ENCODE measurements around the gene GANC.
"Not testable (repeated sequence)": the region's sequence is repeated elsewhere in the genome, so short reads cannot be mapped to it uniquely, and the experiment has no call there.

Gene GANC

GRCh38 chr15:42282926-42283325, 9.9 kb downstream of the GANC start:
- DNase-seq (ENCODE audit: low spot score), result no peak

GRCh38 chr15:42283671-42284070, 10.7 kb downstream of the GANC start:
- no peak for DNase-seq (ENCODE audit: low spot score)

DNA sequence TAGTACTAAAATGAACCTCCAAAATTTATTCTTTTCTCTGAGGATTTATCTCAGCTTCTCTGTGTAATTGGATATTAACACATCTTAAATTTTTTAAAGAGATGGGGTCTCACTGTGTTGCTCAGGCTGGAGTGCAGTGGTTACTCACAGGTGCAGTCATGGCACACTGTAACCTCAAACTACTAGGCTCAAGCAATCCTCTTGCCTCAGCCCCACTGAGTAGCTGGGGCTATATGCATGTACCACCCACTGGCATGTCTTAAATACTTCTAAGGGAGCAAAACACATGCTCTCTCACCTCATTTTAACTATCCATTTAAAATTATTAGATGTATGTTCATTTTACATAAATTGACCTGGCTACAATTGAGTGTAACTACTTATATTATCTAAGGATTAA, 11.6 kb downstream of the GANC start:
- no peak for DNase-seq (ENCODE audit: low spot score)

- DNase-seq (ENCODE audit: low spot score), result no peak
These were observed 12.0 kb downstream of the GANC start for GRCh38 chr15:42285034-42285433.

DNA sequence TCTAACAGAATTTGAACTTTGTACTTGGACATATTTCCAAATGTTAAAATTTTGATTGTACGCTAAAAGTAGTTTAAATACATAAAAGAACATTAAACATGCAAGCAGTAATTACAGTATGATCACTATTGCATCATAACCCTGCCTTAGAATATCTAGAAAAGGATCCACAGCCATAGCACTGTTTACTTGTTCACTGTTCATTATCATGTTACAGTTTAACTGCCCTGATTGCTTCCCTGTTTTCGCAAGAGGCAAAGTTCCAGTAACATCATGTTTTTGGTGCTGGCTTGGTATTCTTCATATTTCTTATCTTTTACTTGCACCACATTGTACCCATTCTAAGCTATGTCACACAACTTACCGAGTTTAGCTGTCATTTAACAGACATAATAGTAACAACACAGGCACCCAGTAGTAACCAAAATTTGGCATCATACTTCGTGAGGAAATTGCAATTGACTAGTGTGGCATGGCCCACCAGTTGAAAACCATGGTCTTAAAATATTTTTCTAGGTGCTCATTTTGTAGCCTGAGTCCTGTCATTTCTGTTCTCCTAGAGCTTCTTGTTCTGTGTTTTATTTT, 13.5 kb downstream of the GANC start:
- DNase-seq (ENCODE audit: low spot score), result no peak

DNA sequence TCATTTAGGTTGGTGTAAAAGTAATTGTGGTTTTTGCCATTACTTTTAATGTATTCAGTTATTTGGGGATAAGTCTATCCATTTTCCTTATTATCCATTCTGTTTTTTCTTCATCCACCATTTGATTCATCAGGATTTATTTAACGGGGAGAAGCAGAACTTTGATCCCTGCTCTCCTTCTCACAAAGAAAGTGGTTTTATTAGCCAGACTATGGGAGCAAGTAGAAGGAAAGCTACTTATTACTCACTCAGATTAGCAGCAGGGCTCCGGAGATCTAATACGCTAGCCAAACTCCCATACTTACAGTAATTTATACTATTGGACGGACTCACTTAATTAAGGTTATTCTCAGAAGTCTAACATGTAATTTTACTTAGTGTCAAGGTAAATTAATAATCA, 14.9 kb downstream of the GANC start:
- no peak for DNase-seq (ENCODE audit: low spot score)

DNA sequence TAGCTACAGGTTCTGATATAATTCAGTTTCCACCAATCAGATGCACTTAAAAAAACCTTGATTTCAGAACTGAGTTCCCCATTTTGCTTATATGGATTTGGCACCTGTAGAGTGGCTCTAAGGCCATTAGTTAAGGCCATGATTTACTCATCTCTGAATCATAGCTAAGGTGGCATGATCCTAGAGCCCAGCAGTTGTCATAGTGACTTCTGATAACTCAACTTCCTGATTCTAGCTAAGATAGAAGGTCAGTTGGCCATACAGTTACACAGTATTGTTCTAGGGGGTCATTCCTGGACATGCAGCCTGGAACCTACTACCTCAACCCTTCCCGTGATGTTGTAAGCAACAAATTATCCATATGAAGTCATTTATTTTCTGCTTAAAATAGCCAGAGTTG, 16.2 kb downstream of the GANC start:
- DNase-seq (ENCODE audit: low spot score), result no peak

GRCh38 chr15:42301004-42301403, 28.0 kb downstream of the GANC start:
- DNase-seq (ENCODE audit: low spot score), result not testable (repeated sequence)

DNA sequence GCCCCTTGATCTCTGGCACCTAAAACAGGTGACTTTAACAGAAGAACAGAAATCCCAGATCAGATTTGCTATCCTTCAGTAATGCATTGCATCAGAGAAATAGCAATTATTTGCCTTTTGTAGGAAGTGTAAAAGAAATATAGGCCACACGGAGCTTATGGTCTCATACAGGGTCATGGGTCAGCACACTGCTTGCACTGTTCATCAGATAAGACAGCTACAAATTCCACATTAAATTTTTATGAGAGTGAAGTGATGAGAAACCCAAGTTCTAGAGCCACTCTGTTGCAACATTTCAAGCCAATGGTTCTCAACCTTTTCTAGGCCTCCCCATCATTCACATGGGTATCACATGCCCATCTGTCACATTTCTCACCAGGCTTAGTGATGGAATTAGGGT, 33.7 kb downstream of the GANC start:
- DNase-seq (ENCODE audit: low spot score), result no peak

GRCh38 chr15:42313463-42313862, 40.5 kb downstream of the GANC start:
- DNase-seq (ENCODE audit: low spot score), result no peak

- no peak for DNase-seq (ENCODE audit: low spot score)
These were observed 41.8 kb downstream of the GANC start for GRCh38 chr15:42314818-42315217.

DNA sequence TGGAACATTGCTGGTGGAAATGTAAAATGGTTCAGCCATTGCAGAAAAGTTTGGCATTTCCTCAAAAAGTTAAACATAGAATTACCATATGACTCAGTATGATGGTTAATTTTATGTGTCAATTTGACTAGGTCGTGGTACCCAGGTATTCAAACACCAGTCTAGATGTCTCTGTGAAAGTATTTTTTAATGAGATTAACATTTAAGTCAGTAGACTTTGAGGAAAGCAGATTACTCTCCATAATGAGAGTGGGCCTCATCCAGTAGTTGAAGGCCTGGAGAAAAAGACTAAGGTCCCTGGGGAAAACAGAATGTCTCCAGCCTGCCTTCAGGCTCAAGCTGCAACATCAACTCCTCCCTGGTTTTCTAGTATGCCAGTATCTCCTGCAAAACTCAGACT, 42.5 kb downstream of the GANC start:
- no peak for DNase-seq (ENCODE audit: low spot score)

DNA sequence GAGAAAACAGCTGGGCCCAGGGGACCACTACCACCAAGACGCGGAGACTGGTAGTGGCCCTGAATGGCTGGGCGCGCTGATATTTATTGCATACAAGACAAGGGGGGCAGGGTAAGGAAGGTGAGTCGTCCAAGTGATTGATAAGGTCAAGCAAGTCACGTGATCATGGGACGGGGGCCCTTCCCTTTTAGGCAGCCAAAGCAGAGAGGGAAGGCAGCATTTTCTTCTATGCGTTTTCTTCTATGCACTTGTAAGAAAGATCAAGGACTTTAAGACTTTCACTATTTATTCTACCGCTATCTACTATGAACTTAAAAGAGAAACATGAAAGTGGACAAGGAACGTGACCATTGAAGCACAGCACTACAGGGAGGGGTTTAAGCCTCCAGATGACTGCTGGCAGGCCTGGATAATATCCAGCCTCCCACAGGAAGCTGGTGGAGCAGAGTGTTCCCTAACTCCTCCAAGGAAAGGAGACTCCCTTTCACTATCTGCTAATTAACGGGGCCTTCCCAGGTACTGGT, 43.3 kb downstream of the GANC start:
- DNase-seq (ENCODE audit: low spot score), result not testable (repeated sequence)

- DNase-seq (ENCODE audit: low spot score), result no peak
These were observed 46.2 kb downstream of the GANC start for GRCh38 chr15:42319206-42319605.

- DNase-seq (ENCODE audit: low spot score), result no peak
These were observed 51.3 kb downstream of the GANC start for GRCh38 chr15:42324308-42324707.

DNA sequence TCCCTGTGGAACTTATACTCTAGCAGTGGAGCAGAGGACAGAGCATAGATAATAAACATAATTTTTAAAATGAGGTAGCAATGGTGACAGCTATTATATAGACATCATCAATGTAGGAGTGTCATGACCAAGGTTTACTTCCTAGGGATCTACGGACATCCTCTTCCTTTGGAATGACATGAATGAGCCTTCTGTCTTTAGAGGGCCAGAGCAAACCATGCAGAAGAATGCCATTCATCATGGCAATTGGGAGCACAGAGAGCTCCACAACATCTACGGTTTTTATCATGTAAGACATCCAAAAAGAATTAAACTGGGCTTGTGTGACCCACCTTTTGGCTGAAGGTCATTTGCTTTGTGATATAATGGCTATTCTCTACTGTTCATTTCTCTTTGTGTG, 56.2 kb downstream of the GANC start:
- no peak for DNase-seq (ENCODE audit: low spot score)

GRCh38 chr15:42329992-42330391, 57.0 kb downstream of the GANC start:
- DNase-seq (ENCODE audit: low spot score), result no peak

DNA sequence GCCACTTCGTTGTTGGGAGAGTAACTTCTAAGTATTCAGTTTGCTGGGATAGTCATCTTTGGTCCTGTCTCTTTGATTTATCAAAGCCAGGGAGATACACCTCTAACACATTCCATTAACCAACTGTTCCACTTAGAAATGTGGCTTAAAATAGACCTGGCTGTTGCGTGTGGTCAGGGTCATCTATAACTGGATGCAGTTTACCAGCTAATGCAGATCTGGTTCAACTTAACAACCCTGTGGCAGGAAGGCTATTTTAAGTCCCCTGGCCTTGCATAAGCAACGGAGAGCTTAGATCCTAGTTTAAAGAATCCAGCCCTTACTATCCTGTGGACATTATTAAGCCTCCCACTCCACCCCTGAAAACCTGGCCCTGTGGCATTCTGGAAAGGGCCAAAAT, 58.2 kb downstream of the GANC start:
- no peak for DNase-seq (ENCODE audit: low spot score)

GRCh38 chr15:42332331-42332730, 59.3 kb downstream of the GANC start:
- DNase-seq (ENCODE audit: low spot score), result no peak

GRCh38 chr15:42335074-42335473, 62.1 kb downstream of the GANC start:
- DNase-seq (ENCODE audit: low spot score), result no peak

DNA sequence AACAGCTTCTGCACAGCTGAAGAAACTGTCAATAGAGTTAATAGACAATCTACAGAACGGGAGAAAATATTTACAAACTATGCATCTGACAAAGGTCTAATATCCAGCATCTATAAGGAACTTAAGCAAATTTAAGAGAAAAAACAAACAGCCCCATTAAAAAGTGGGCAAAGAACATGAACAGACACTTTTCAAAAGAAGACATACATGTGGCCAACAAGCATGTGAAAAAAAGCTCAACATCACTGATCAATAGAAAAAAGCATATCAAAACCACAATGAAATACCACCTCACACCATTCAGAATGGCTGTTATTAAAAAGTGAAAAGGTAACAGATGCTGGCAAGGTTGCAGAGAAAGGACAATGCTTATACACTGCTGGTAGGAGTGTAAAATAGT, 63.6 kb downstream of the GANC start:
- DNase-seq (ENCODE audit: low spot score), result not testable (repeated sequence)

DNA sequence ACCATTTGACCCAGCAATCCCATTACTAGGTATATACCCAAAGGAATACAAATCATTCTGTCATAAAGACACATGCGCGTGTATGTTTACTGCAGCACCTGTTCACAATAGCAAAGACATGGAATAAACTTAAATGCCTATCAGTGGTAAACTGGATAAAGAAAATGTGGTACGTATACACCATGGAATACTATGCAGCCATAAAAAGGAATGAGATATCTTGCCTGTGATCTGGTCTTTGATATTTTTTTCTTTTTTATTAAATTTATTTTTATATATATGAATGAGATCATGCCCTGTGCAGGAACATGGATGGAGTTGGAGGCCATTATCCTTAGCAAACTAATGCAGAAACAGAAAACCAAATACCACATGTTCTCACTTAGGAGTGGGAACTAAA, 64.1 kb downstream of the GANC start:
- not testable (repeated sequence) for DNase-seq (ENCODE audit: low spot score)

GRCh38 chr15:42338500-42338899, 65.5 kb downstream of the GANC start:
- DNase-seq (ENCODE audit: low spot score), result no peak

- no peak for DNase-seq (ENCODE audit: low spot score)
These were observed 70.7 kb downstream of the GANC start for GRCh38 chr15:42343596-42344232.
